Measurements from ENCODE around the gene CD79B. TPM values are rescaled to one million over a fixed set of nuclear protein-coding genes. Genes with fewer than 3 reads are reported as not detected.
"Not testable (repeated sequence)": the region's sequence is repeated elsewhere in the genome, so short reads cannot be mapped to it uniquely, and the experiment has no call there.

CD79B gene
- total RNA-seq, 2 donors from 2014 or later: 33.8 to 58.6 TPM

- not testable (repeated sequence) for ATAC-seq; H3K4me3 Mint-ChIP-seq; H3K27me3 Mint-ChIP-seq; H3K9me3 Mint-ChIP-seq; DNase-seq (ENCODE audit: low spot score); H3K36me3 Mint-ChIP-seq; H3K4me1 Mint-ChIP-seq (ENCODE audit: low read depth in 2 of 2); H3K27ac Mint-ChIP-seq
Observed at GRCh38 chr17:63920050-63920449, 12.1 kb downstream of the CD79B start.

- peak; percentile 89 to 91 for ATAC-seq
- DNase-seq (ENCODE audit: low spot score): peak; percentile 77
- Mint-ChIP-seq H3K9me3 (no peaks in the 10 kb centered on the region), H3K36me3 (no peaks in the 10 kb centered on the region), H3K4me1 (ENCODE audit: low read depth in 2 of 2) (peaks cover 6 to 9% of the 10 kb centered on the region in 2 donors), H3K4me3 (no peak overlapping the region), H3K27me3 (peaks cover 0 to 4% of the 10 kb centered on the region in 2 donors), H3K27ac (peak overlapping the region in 1 of 2 donors; percentile 85)
Observed at GRCh38 chr17:63919311-63919723, 12.8 kb downstream of the CD79B start.

- DNase-seq (ENCODE audit: low spot score); H3K4me3 Mint-ChIP-seq; H3K36me3 Mint-ChIP-seq; H3K27me3 Mint-ChIP-seq; H3K4me1 Mint-ChIP-seq (ENCODE audit: low read depth in 2 of 2); ATAC-seq; H3K9me3 Mint-ChIP-seq: not testable (repeated sequence)
- H3K27ac Mint-ChIP-seq: peak within 1 kb of the TSS in 1 of 2 donors; percentile 85
Observed at GRCh38 chr17:63918789-63919305, 13.3 kb downstream of the CD79B start, which contains the start of gene GH1. Gene GH1 (minus strand): TSS chr17:63918839. CDS start chr17:63918776, 63 bp downstream.

GRCh38 chr17:63918305-63918704, 13.8 kb downstream of the CD79B start:
- Mint-ChIP-seq H3K27me3 (peaks cover 0 to 4% of the 10 kb centered on the region in 2 donors), H3K9me3 (no peaks in the 10 kb centered on the region), H3K27ac (no peak overlapping the region), H3K4me3 (no peak overlapping the region), H3K36me3 (no peaks in the 10 kb centered on the region), H3K4me1 (ENCODE audit: low read depth in 2 of 2) (peaks cover 6 to 9% of the 10 kb centered on the region in 2 donors)
- no peak for DNase-seq (ENCODE audit: low spot score)
- ATAC-seq: no peak

GRCh38 chr17:63917646-63918045, 14.5 kb downstream of the CD79B start:
- ATAC-seq: no peak
- Mint-ChIP-seq H3K27ac (no peak overlapping the region), H3K4me3 (no peak overlapping the region), H3K9me3 (no peaks in the 10 kb centered on the region), H3K4me1 (ENCODE audit: low read depth in 2 of 2) (peaks cover 6 to 9% of the 10 kb centered on the region in 2 donors), H3K27me3 (peaks cover 0 to 4% of the 10 kb centered on the region in 2 donors), H3K36me3 (no peaks in the 10 kb centered on the region)
- DNase-seq (ENCODE audit: low spot score): no peak

GRCh38 chr17:63917206-63917605, 14.9 kb downstream of the CD79B start:
- not testable (repeated sequence) for H3K4me1 Mint-ChIP-seq (ENCODE audit: low read depth in 2 of 2); H3K36me3 Mint-ChIP-seq; ATAC-seq; H3K4me3 Mint-ChIP-seq; DNase-seq (ENCODE audit: low spot score); H3K27ac Mint-ChIP-seq; H3K9me3 Mint-ChIP-seq; H3K27me3 Mint-ChIP-seq

- peaks cover 6 to 9% of the 10 kb centered on the region in 2 donors for H3K4me1 Mint-ChIP-seq (ENCODE audit: low read depth in 2 of 2)
- H3K27me3 Mint-ChIP-seq: peaks cover 0 to 4% of the 10 kb centered on the region in 2 donors
- DNase-seq (ENCODE audit: low spot score): no peak
- no peaks in the 10 kb centered on the region for H3K36me3 Mint-ChIP-seq
- no peak overlapping the region for H3K4me3 Mint-ChIP-seq
- ATAC-seq: no peak
- H3K27ac Mint-ChIP-seq: no peak overlapping the region
- H3K9me3 Mint-ChIP-seq: no peaks in the 10 kb centered on the region
Observed at GRCh38 chr17:63916566-63917185, 15.5 kb downstream of the CD79B start.

- not testable (repeated sequence) for H3K4me3 Mint-ChIP-seq; DNase-seq (ENCODE audit: low spot score); H3K27me3 Mint-ChIP-seq; H3K9me3 Mint-ChIP-seq; H3K36me3 Mint-ChIP-seq; H3K27ac Mint-ChIP-seq; ATAC-seq
- peaks cover 10 to 12% of the 10 kb centered on the region in 2 donors for H3K4me1 Mint-ChIP-seq (ENCODE audit: low read depth in 2 of 2)
Observed at GRCh38 chr17:63915753-63916152, 16.4 kb downstream of the CD79B start.

GRCh38 chr17:63914471-63914870, 17.7 kb downstream of the CD79B start:
- Mint-ChIP-seq H3K27ac (no peak overlapping the region), H3K4me3 (no peak overlapping the region), H3K27me3 (peaks cover 0 to 4% of the 10 kb centered on the region in 2 donors), H3K4me1 (ENCODE audit: low read depth in 2 of 2) (peaks cover 8 to 9% of the 10 kb centered on the region in 2 donors), H3K36me3 (no peaks in the 10 kb centered on the region), H3K9me3 (no peaks in the 10 kb centered on the region)
- ATAC-seq: no peak
- DNase-seq (ENCODE audit: low spot score): no peak

- no peak overlapping the region for H3K4me3 Mint-ChIP-seq
- no peaks in the 10 kb centered on the region for H3K9me3 Mint-ChIP-seq
- ATAC-seq (peak; percentile 66 to 78), DNase-seq (ENCODE audit: low spot score) (no peak)
- H3K4me1 Mint-ChIP-seq (ENCODE audit: low read depth in 2 of 2): peaks cover 2 to 4% of the 10 kb centered on the region in 2 donors
- H3K27me3 Mint-ChIP-seq: peaks cover 0 to 4% of the 10 kb centered on the region in 2 donors
- no peak overlapping the region for H3K27ac Mint-ChIP-seq
- no peaks in the 10 kb centered on the region for H3K36me3 Mint-ChIP-seq
Observed at GRCh38 chr17:63911657-63912100, 20.5 kb downstream of the CD79B start.

GRCh38 chr17:63911041-63911635, 21.0 kb downstream of the CD79B start, which contains the start of gene CSHL1:
Gene CSHL1 (minus strand): TSS chr17:63911258. CDS start chr17:63911196, 62 bp downstream.
- no peak within 1 kb of the TSS for H3K4me3 Mint-ChIP-seq
- H3K9me3 Mint-ChIP-seq: no peaks in the 10 kb centered on the region
- ATAC-seq (no peak), DNase-seq (ENCODE audit: low spot score) (no peak)
- no peaks in the 10 kb centered on the region for H3K36me3 Mint-ChIP-seq
- peaks cover 2 to 4% of the 10 kb centered on the region in 2 donors for H3K4me1 Mint-ChIP-seq (ENCODE audit: low read depth in 2 of 2)
- H3K27ac Mint-ChIP-seq: no peak within 1 kb of the TSS
- peaks cover 0 to 4% of the 10 kb centered on the region in 2 donors for H3K27me3 Mint-ChIP-seq

GRCh38 chr17:63910096-63910495, 22.0 kb downstream of the CD79B start:
- no peaks in the 10 kb centered on the region for H3K36me3 Mint-ChIP-seq
- ATAC-seq (no peak), DNase-seq (ENCODE audit: low spot score) (no peak)
- peaks cover 0 to 4% of the 10 kb centered on the region in 2 donors for H3K27me3 Mint-ChIP-seq
- no peak overlapping the region for H3K27ac Mint-ChIP-seq
- no peaks in the 10 kb centered on the region for H3K9me3 Mint-ChIP-seq
- H3K4me3 Mint-ChIP-seq: no peak overlapping the region
- H3K4me1 Mint-ChIP-seq (ENCODE audit: low read depth in 2 of 2): peaks cover 2 to 4% of the 10 kb centered on the region in 2 donors

- not testable (repeated sequence) for DNase-seq (ENCODE audit: low spot score); H3K27ac Mint-ChIP-seq; ATAC-seq; H3K9me3 Mint-ChIP-seq; H3K27me3 Mint-ChIP-seq; H3K4me3 Mint-ChIP-seq; H3K4me1 Mint-ChIP-seq (ENCODE audit: low read depth in 2 of 2); H3K36me3 Mint-ChIP-seq
Observed at GRCh38 chr17:63909586-63909985, 22.5 kb downstream of the CD79B start.

- H3K27me3 Mint-ChIP-seq; H3K27ac Mint-ChIP-seq; ATAC-seq; H3K4me1 Mint-ChIP-seq (ENCODE audit: low read depth in 2 of 2); DNase-seq (ENCODE audit: low spot score); H3K4me3 Mint-ChIP-seq; H3K36me3 Mint-ChIP-seq; H3K9me3 Mint-ChIP-seq: not testable (repeated sequence)
Observed at GRCh38 chr17:63907161-63907778, 24.9 kb downstream of the CD79B start.

Data from natural killer cell treated with Interleukin-12 subunit alpha and Interleukin-12 subunit beta and Interleukin-15 and Interleukin-18, amount 100 ng/mL, for 72 hours (primary cell).